Pancreas (tissue), 10 donors: ENCODE measurements around the gene CTTNBP2. TPM values are rescaled to one million over a fixed set of nuclear protein-coding genes. Genes with fewer than 3 reads are reported as not detected.

Source experiments
- ATAC-seq, 4 donors: fragments of 200-7000 bp; cut with Tn5 transposase; one replicate each; pipeline versions ENCODE4 v1.8.0 to v1.9.1; 2020; ENCODE audit warnings: mild to moderate bottlenecking in 4 of 4, moderate library complexity in 4 of 4
- DNase-seq, 6 donors: peaks; one replicate each; pipeline ENCODE4 v3.0.0-alpha.2; 2020
- FAIRE-seq: peaks from 2 replicates; lab custom pipeline; 2012; peaks lifted over from hg19 to GRCh38; lab: Jason Lieb, UNC
- H3K27ac ChIP-seq, 4 donors: fragments of 200-600 bp; sonication (generic); 1 replicate in 3 of 4; 2 replicates in 1 of 4; pipeline versions ENCODE4 v1.5.0 to v1.8.0; 2020
- H3K27me3 ChIP-seq, 4 donors: fragments of 200-600 bp; one replicate each; pipeline ENCODE4 v1.8.0; 2021
- H3K36me3 ChIP-seq, 3 donors: fragments of 200-600 bp; sonication (generic) in 1 of 3; one replicate each; pipeline versions ENCODE4 v1.5.0 to v1.8.0; 2020 to 2021
- H3K4me1 ChIP-seq, 3 donors: fragments of 200-600 bp; one replicate each; pipeline ENCODE4 v1.8.0; 2021
- H3K4me3 ChIP-seq, 4 donors: fragments of 200-600 bp; sonication (generic) in 2 of 4; one replicate each; pipeline versions ENCODE4 v1.5.0 to v1.8.0; 2020 to 2021
- H3K9me3 ChIP-seq, 4 donors: fragments of 200-600 bp; one replicate each; pipeline ENCODE4 v1.8.0; 2021
- WGBS, 2 donors: extraction: QIAGEN DNeasy Blood & Tissue Kit; methylation state at CpG; one replicate each; pipeline ENCODE4 v1.1.7; 2013; 5-methylcytosine and 5-hydroxymethylcytosine counted together
- intact Hi-C, 3 donors: fragments of 100-400 bp; cut with DNase I; formaldehyde crosslinking; loops; one replicate each; pipeline versions ENCODE4 v1.11.1 to v1.14.2; 2022
- polyA plus RNA-seq, 2 donors: library from polyadenylated mRNA; stranded (reverse); fragments of 200-250 nt; gene quantifications; one replicate each; pipeline ENCODE4 v1.2.3, GENCODE V29; 2013
- total RNA-seq, 6 donors: library from RNA; stranded (reverse); fragmentation: NEBNext Ultra II Directional in 4 of 6; extraction: Animal tissue kit (Norgen Biotek cat#: 25700) in 4 of 6; gene quantifications; one replicate each; pipeline versions ENCODE4 v1.2.1 to v1.2.4, GENCODE V29; 2021 to 2023
- TF ChIP-seq, protein P1 (sequence below), 4 donors: fragments of 200-600 bp; sonication (generic) in 3 of 4; IDR thresholded peaks; one replicate each; pipeline versions ENCODE4 v1.5.0 to v1.8.0; 2021; ENCODE audit warnings: antibody characterized with exemption in 4 of 4
- donor health status: healthy with polysubstance abuse.
- donor health status: DM: no; HTN: no; CAD: no; lungs with moderate emphysema.
- donor health status: DM: no; HTN: no; CAD: no.
- donor health status: control.
- donor health status: control.
- donor health status: Bipolar disorder and iron deficiency.
- donor health status: DM: yes; HTN: yes; CAD: no.
- donor health status: DM: no; HTN: no; CAD: no.
- donor health status: DM: no; HTN: no; CAD: no.
- donor health status: DM: yes; HTN: yes; CAD: no.

Gene CTTNBP2
- total and polyA plus RNA-seq, 8 donors: 4.8 to 15.4 (median 10.5) TPM

DNA sequence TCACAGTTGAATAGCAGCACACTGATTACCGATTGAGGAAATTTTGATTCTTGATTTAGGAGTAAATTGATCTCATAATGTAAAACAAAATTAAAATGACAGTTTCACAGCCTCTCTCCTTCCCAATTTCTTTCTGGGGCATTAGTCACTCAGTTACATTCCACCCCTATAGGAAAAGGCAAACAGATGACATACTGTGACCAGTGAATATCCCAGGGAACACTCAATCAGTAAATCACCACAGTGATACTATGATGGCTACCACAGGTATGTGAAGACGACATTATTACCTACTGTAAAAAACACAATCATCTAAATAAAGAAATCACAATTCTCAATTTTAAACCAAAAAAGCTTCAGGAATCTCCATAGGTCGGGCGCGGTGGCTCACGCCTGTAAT lies 15.5 kb downstream of the CTTNBP2 start:
- Histone ChIP-seq H3K27ac (no peak overlapping the region), H3K9me3 (no peaks in the 10 kb centered on the region), H3K36me3 (peaks cover 0 to 4% (median 0%) of the 10 kb centered on the region in 3 donors), H3K4me1 (no peaks in the 10 kb centered on the region), H3K4me3 (no peak overlapping the region), H3K27me3 (no peaks in the 10 kb centered on the region)
- ATAC-seq (no peak), FAIRE-seq (no peak), DNase-seq (no peak)
- TF ChIP-seq, protein P1, sequence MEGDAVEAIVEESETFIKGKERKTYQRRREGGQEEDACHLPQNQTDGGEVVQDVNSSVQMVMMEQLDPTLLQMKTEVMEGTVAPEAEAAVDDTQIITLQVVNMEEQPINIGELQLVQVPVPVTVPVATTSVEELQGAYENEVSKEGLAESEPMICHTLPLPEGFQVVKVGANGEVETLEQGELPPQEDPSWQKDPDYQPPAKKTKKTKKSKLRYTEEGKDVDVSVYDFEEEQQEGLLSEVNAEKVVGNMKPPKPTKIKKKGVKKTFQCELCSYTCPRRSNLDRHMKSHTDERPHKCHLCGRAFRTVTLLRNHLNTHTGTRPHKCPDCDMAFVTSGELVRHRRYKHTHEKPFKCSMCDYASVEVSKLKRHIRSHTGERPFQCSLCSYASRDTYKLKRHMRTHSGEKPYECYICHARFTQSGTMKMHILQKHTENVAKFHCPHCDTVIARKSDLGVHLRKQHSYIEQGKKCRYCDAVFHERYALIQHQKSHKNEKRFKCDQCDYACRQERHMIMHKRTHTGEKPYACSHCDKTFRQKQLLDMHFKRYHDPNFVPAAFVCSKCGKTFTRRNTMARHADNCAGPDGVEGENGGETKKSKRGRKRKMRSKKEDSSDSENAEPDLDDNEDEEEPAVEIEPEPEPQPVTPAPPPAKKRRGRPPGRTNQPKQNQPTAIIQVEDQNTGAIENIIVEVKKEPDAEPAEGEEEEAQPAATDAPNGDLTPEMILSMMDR (IDR thresholded peaks at IDR 0.05): no peak
- WGBS, 2 donors: 95 to 98% methylated on average over 6 of the region's 6 CpGs
- intact Hi-C loops: no loop called here

DNA sequence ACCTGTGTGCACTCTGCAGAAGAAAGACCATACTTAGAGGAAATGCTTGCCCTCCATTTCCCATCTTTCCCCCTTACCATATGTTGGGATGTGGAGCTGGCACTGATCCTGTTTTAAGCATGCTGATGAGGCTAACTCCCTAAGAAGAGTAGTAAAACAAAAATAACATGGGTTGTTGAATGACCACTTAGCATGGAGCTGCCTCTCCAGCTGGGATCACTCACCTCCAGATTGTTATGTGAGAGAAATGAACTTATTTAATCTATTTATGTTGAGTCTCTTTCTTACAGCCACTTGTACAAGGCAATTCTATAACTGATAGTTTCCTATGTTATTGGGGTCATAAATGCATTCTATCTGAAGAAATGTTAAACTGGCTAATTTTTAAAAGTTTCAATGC lies 17.0 kb downstream of the CTTNBP2 start:
- Histone ChIP-seq H3K27me3 (no peaks in the 10 kb centered on the region), H3K9me3 (no peaks in the 10 kb centered on the region), H3K4me1 (no peaks in the 10 kb centered on the region), H3K36me3 (peaks cover 0 to 4% (median 0%) of the 10 kb centered on the region in 3 donors), H3K4me3 (no peak overlapping the region), H3K27ac (no peak overlapping the region)
- DNase-seq: no peak
- intact Hi-C loops: no loop called here
- TF ChIP-seq, protein P1 (IDR thresholded peaks at IDR 0.05): no peak
- no peak for ATAC-seq
- no peak for FAIRE-seq

DNA sequence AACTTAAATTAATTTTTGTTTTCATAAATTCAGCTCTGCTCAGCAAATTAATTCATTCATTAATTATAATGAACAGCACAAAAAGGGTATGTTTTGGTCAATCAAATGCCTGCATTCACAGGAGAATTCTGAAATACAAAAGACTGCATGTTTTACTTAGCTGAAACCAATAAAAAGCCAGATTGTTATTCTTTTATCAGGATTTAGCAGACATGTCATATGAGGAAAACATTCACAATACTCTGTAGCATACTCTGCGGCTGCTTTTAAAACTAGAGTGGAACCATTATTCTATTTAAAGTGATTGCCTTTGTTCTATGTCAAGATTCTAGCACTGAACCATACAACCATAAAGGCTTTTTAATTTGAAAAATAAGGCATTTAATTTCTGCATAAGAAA lies 19.1 kb downstream of the CTTNBP2 start:
- Histone ChIP-seq H3K4me3 (no peak overlapping the region), H3K4me1 (no peaks in the 10 kb centered on the region), H3K27ac (no peak overlapping the region), H3K36me3 (peaks cover 0 to 4% (median 0%) of the 10 kb centered on the region in 3 donors), H3K27me3 (no peaks in the 10 kb centered on the region), H3K9me3 (no peaks in the 10 kb centered on the region)
- TF ChIP-seq, protein P1 (IDR thresholded peaks at IDR 0.05): no peak
- FAIRE-seq (no peak), ATAC-seq (no peak), DNase-seq (no peak)
- 90% methylated on average over 1 of the region's 1 CpG for WGBS, 2 donors
- intact Hi-C loops: no loop called here

DNA sequence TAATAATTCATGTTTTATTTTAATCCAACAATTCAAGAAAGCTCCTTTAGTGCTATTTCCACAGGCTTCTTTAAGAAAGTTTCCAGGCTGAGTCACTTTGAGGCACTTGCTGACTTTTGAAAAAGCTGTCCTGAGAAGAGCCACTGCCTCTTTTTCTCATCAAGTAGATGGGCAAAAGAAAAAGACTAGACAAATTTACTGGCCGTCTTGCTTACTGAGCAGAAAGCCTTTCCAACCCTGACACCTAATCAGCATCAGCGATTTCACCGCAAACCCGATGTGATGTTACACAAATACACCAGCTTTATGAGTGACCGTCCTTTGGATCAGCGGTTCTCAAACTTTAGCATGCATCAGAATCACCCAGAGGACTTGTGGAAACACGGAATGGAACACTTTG lies 24.3 kb downstream of the CTTNBP2 start:
- H3K9me3 ChIP-seq: no peaks in the 10 kb centered on the region
- DNase-seq: no peak
- no peaks in the 10 kb centered on the region for H3K4me1 ChIP-seq
- H3K4me3 ChIP-seq: no peak overlapping the region
- ATAC-seq: no peak
- TF ChIP-seq, protein P1 (IDR thresholded peaks at IDR 0.05): no peak
- 79 to 83% methylated on average over 7 of the region's 7 CpGs for WGBS, 2 donors
- no peaks in the 10 kb centered on the region for H3K27me3 ChIP-seq
- peaks cover 0 to 7% (median 0%) of the 10 kb centered on the region in 3 donors for H3K36me3 ChIP-seq
- no peak overlapping the region for H3K27ac ChIP-seq
- intact Hi-C loops: no loop called here
- FAIRE-seq: no peak

DNA sequence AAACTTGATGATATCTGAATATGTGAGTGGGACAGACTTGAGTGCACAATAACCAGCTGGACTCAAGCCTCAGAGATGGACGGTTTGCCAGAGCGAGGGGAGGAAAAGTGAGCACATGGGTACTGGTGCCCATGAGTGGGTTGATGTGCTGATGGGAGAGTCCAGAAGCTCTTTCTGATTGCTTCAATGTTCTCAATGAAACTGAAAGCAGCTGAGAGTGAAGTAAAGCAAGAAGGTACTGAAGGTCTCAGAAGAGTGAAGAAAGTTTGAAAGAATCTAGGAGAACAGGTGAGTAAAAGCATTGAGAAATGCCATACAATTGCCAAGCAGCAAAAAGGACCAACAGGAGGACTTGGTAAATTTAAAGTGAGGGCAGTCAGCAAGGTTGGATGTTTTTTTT lies 28.6 kb downstream of the CTTNBP2 start:
- WGBS, 2 donors: 83 to 94% methylated on average over 2 of the region's 2 CpGs
- FAIRE-seq (no peak), DNase-seq (no peak), ATAC-seq (no peak)
- H3K27ac ChIP-seq: no peak overlapping the region
- TF ChIP-seq, protein P1 (IDR thresholded peaks at IDR 0.05): no peak
- H3K4me3 ChIP-seq: no peak overlapping the region
- H3K36me3 ChIP-seq: peaks cover 0 to 7% (median 0%) of the 10 kb centered on the region in 3 donors
- H3K4me1 ChIP-seq: no peaks in the 10 kb centered on the region
- H3K9me3 ChIP-seq: no peaks in the 10 kb centered on the region
- no peaks in the 10 kb centered on the region for H3K27me3 ChIP-seq
- intact Hi-C loops: no loop called here
